Liver (tissue), 9 donors: ENCODE data around the gene MPHOSPH10. TPM values are rescaled to one million over a fixed set of nuclear protein-coding genes. Genes with fewer than 3 reads are reported as not detected.

Experiments used
- DNase-seq: peaks from one replicate; pipeline ENCODE4 v3.0.0-alpha.2; 2017; ENCODE audit warnings: low spot score
- H3K27ac ChIP-seq, 2 donors: one replicate each; pipeline ENCODE4 v1.7.0; 2013; ENCODE audit warnings: inconsistent platforms in 2 of 2, low read length in 2 of 2, control low read depth in 1 of 2, low read depth in 1 of 2, mild to moderate bottlenecking in 1 of 2
- H3K27me3 ChIP-seq, 4 donors: one replicate each; pipeline versions ENCODE4 v1.6.1 to v1.7.0; 2013; ENCODE audit warnings: low read length in 3 of 4, inconsistent platforms in 1 of 4, mild to moderate bottlenecking in 1 of 4, moderate library complexity in 1 of 4; ENCODE audit not compliant: control insufficient read depth in 4 of 4, insufficient read depth in 4 of 4
- H3K36me3 ChIP-seq, 4 donors: one replicate each; pipeline versions ENCODE4 v1.6.1 to v1.7.0; 2013; ENCODE audit warnings: low read length in 3 of 4, mild to moderate bottlenecking in 3 of 4, low read depth in 1 of 4, moderate library complexity in 1 of 4; ENCODE audit not compliant: control insufficient read depth in 4 of 4, insufficient read depth in 3 of 4
- H3K4me1 ChIP-seq, 4 donors: one replicate each; pipeline versions ENCODE4 v1.6.1 to v1.7.0; 2013; ENCODE audit warnings: low read length in 3 of 4, mild to moderate bottlenecking in 3 of 4, moderate library complexity in 1 of 4; ENCODE audit not compliant: control insufficient read depth in 4 of 4, insufficient read depth in 4 of 4
- H3K4me3 ChIP-seq, 3 donors: one replicate each; pipeline versions ENCODE4 v1.6.1 to v1.7.0; 2013; ENCODE audit warnings: low read length in 3 of 3, control low read depth in 1 of 3, low read depth in 1 of 3, mild to moderate bottlenecking in 1 of 3
- H3K9ac ChIP-seq, 2 donors: one replicate each; pipeline ENCODE4 v1.7.0; 2013; ENCODE audit warnings: low read length in 2 of 2, mild to moderate bottlenecking in 2 of 2, moderate library complexity in 2 of 2, control low read depth in 1 of 2, low read depth in 1 of 2
- H3K9me3 ChIP-seq, 4 donors: one replicate each; pipeline versions ENCODE4 v1.6.1 to v1.7.0; 2013; ENCODE audit warnings: low read length in 3 of 4; ENCODE audit not compliant: control insufficient read depth in 4 of 4
- ATF3 ChIP-seq: IDR thresholded peaks from 2 replicates; pipeline ENCODE4 v1.6.1; 2016; ENCODE audit warnings: antibody characterized with exemption
- CTCF ChIP-seq: fragments of 150-350 bp; IDR thresholded peaks from 2 replicates; pipeline ENCODE4 v1.5.1; 2017; ENCODE audit warnings: improper control_type of control experiment, low read depth, low read length; ENCODE audit not compliant: missing input control
- EGR1 ChIP-seq, 2 donors: IDR thresholded peaks; 2 replicates each; pipeline ENCODE4 v1.6.1; 2016 to 2018; ENCODE audit warnings: antibody characterized with exemption in 2 of 2, low read depth in 2 of 2
- FOXA1 ChIP-seq: IDR thresholded peaks from 2 replicates; pipeline ENCODE4 v1.6.1; 2016; ENCODE audit warnings: antibody characterized with exemption
- FOXA2 ChIP-seq: IDR thresholded peaks from 2 replicates; pipeline ENCODE4 v1.6.1; 2016; ENCODE audit warnings: antibody characterized with exemption
- GABPA ChIP-seq, 2 donors: IDR thresholded peaks in 1 of 2; conservative IDR thresholded peaks in 1 of 2; 2 replicates each; pipeline ENCODE4 v1.6.1; 2016; ENCODE audit warnings: antibody characterized with exemption in 2 of 2, mild to moderate bottlenecking in 1 of 2, moderate library complexity in 1 of 2
- HNF4A ChIP-seq, 2 donors: conservative IDR thresholded peaks; 2 replicates each; pipeline ENCODE4 v1.6.1; 2016; ENCODE audit warnings: antibody characterized with exemption in 2 of 2, mild to moderate bottlenecking in 2 of 2
- HNF4G ChIP-seq: IDR thresholded peaks from 2 replicates; pipeline ENCODE4 v1.6.1; 2016; ENCODE audit warnings: antibody characterized with exemption
- JUND ChIP-seq, 2 donors: IDR thresholded peaks; 2 replicates each; pipeline ENCODE4 v1.6.1; 2016; ENCODE audit warnings: antibody characterized with exemption in 2 of 2
- MAX ChIP-seq: IDR thresholded peaks from 2 replicates; pipeline ENCODE4 v1.6.1; 2016; ENCODE audit warnings: antibody characterized with exemption
- NR2F2 ChIP-seq: IDR thresholded peaks from 2 replicates; pipeline ENCODE4 v1.6.1; 2016; ENCODE audit warnings: antibody characterized with exemption
- RAD21 ChIP-seq, 2 donors: IDR thresholded peaks; 2 replicates each; pipeline ENCODE4 v1.6.1; 2016; ENCODE audit warnings: antibody characterized with exemption in 2 of 2, mild to moderate bottlenecking in 2 of 2
- REST ChIP-seq: IDR thresholded peaks from 2 replicates; pipeline ENCODE4 v1.6.1; 2016; ENCODE audit warnings: antibody characterized with exemption, mild to moderate bottlenecking
- RXRA ChIP-seq, 2 donors: IDR thresholded peaks; 2 replicates each; pipeline ENCODE4 v1.6.1; 2017 to 2018; ENCODE audit warnings: antibody characterized with exemption in 2 of 2, mild to moderate bottlenecking in 1 of 2
- SP1 ChIP-seq: IDR thresholded peaks from 2 replicates; pipeline ENCODE4 v1.6.1; 2018; ENCODE audit warnings: antibody characterized with exemption, mild to moderate bottlenecking
- TAF1 ChIP-seq: conservative IDR thresholded peaks from 2 replicates; pipeline ENCODE4 v1.6.1; 2016; ENCODE audit warnings: antibody characterized with exemption, mild to moderate bottlenecking
- YY1 ChIP-seq: IDR thresholded peaks from 2 replicates; pipeline ENCODE4 v1.6.1; 2016; ENCODE audit warnings: antibody characterized with exemption, mild to moderate bottlenecking
- ZBTB33 ChIP-seq: IDR thresholded peaks from 2 replicates; pipeline ENCODE4 v1.6.1; 2016; ENCODE audit warnings: antibody characterized with exemption
- WGBS: extraction: QIAGEN DNeasy Blood & Tissue Kit; methylation state at CpG from one replicate; pipeline ENCODE4 v1.1.7; 2013; 5-methylcytosine and 5-hydroxymethylcytosine counted together
- polyA plus RNA-seq, 2 donors: library from polyadenylated mRNA; stranded (reverse) in 1 of 2; unstranded in 1 of 2; fragments of 200-250 nt in 1 of 2; fragments of >200 nt in 1 of 2; fragmentation: Nextera tagmentation in 1 of 2; extraction: Ambion mirVana in 1 of 2; gene quantifications; one replicate each; pipeline versions ENCODE4 v1.2.1 to v1.2.3, GENCODE V29; 2013 to 2015
- total RNA-seq, 2 donors: library from RNA; depleted of rRNA; stranded (reverse); fragments of >200 nt; gene quantifications; one replicate each; pipeline ENCODE4 v1.2.3, GENCODE V29; 2014
- donor health status: healthy.
- donor health status: healthy.
- donor health status: healthy.
- donor health status: healthy.
- donor health status: healthy.

MPHOSPH10 gene
- 10 to 100 TPM in 1 of 2 donors, 1 to 10 TPM in 1; 8.7 to 13.1 TPM for total RNA-seq
- 10 to 100 TPM in 1 of 2 donors, 1 to 10 TPM in 1; 9.5 to 13.6 TPM for polyA plus RNA-seq

- Histone ChIP-seq H3K4me3 (peak within 1 kb of the TSS; percentile 70 to 99 (median 96)), H3K27me3 (no peaks in the 10 kb centered on the region), H3K4me1 (peaks cover 10 to 35% (median 21%) of the 10 kb centered on the region in 4 donors), H3K36me3 (peaks cover 1 to 15% (median 12%) of the 10 kb centered on the region in 4 donors), H3K9ac (peak within 1 kb of the TSS; percentile 92 to 96), H3K9me3 (no peaks in the 10 kb centered on the region), H3K27ac (peak within 1 kb of the TSS; percentile 96 to 100)
- DNase-seq, result peak; percentile 97
- TF ChIP-seq FOXA1 (no peak), JUND (IDR thresholded peaks at IDR 0.05) (no peak), CTCF (no peak), ZBTB33 (peak; percentile 10), ATF3 (no peak), FOXA2 (no peak), GABPA (IDR thresholded peaks at IDR 0.05 in 1 of 2, conservative IDR thresholded peaks at IDR 0.05 in 1 of 2) (peak; percentile 64 to 91), YY1 (peak; percentile 98), SP1 (peak; percentile 58), HNF4G (no peak), REST (peak; percentile 98), MAX (peak; percentile 92), EGR1 (IDR thresholded peaks at IDR 0.05; ENCODE audit: low read depth in 2 of 2) (peak in 1 of 2 donors; percentile 11), HNF4A (conservative IDR thresholded peaks at IDR 0.05) (no peak), NR2F2 (peak; percentile 92), TAF1 (peak; percentile 38), RAD21 (IDR thresholded peaks at IDR 0.05) (peak in 1 of 2 donors; percentile 20), RXRA (IDR thresholded peaks at IDR 0.05) (no peak)
- WGBS, result under 1% methylated on average over 67 of the region's 67 CpGs
These were observed at the start of gene MPHOSPH10, which contains the start of gene MCEE for GRCh38 chr2:71130152-71130904. TSS of gene MPHOSPH10 (plus strand) at chr2:71130634. CDS start at chr2:71130666, 32 bp downstream. TSS of gene MCEE (minus strand) at chr2:71130229. CDS start at chr2:71130219, 10 bp downstream.
